Erythroblast (primary cell): Measurements from ENCODE around the gene FDCSP.

Experiments
- GATA1 ChIP-seq: IDR thresholded peaks from 2 replicates; pipeline ENCODE4 v1.6.1; 2011; ENCODE audit warnings: low read depth, mild to moderate bottlenecking, control low read depth, low read length, moderate library complexity
- POLR2A ChIP-seq: IDR thresholded peaks from 2 replicates; pipeline ENCODE4 v1.6.1; 2011; ENCODE audit warnings: mild to moderate bottlenecking, low read length

DNA sequence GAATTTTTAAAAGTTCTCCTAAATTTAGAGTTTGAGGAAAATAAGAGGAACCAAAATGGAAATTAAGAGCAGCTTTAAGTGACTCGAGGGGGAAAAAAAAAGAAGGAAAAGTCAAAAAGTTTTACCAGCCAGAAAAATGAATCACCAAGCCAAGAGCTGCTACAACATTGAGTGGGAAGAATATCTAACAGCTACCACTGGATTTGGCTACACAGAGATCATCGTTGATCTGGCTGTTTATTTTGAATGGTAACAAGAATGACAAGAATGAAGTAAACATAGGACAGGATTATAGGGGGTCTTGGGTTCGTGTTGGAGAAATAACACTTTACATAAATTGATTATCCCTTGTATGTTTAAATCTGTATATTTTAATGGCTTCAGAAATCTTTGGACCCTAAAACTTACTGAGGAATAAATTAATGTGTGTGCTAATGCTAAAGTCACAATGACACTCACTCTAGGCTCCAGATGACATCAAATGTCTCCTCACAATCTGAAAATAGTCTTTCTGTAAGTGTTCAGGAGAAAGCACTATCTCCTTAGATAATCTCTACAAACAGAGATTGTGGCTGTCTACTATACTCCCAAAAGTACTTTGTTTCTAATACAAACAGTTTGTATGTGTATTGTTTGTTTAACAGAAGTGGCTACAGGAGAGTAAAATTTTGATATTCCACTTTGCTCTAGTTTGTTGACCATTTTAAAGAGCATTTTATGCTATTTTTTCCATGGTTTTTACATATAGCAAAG, 13.4 kb downstream of the FDCSP start:
- TF ChIP-seq POLR2A = no peak
- no peak for TF ChIP-seq GATA1
